Measurements from ENCODE around the gene SHC3. TPM values are rescaled to one million over a fixed set of nuclear protein-coding genes. Genes with fewer than 3 reads are reported as not detected.

The SHC3 gene
- total RNA-seq, 4 donors from 2014 or later: 0.51 to 3.5 (median 2.5) TPM

DNA sequence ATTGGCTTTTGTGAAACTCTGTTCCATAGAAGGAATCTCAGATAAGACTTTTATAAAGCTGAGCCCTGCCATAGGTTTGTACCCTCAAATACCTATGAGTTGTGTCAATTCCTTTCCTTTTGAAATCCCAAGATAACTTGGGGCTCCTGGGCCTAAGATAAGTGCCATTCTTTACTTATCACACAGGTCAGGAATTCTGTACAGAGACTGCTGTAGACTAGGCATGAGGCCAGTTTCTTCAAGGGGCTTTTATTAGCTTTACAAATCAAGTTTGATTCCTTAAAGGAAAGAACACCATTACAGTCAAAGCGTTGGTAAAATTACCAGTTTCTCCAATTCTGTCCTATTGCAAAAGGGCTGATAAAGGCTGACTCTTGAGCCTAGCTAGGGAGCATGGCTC, 39.2 kb downstream of the SHC3 start:
- H3K27ac ChIP-seq: peak overlapping the region; percentile 7 to 25
- H3K4me1 ChIP-seq: peaks cover 5% of the 10 kb centered on the region in 2 donors
- no peaks in the 10 kb centered on the region for H3K27me3 ChIP-seq
- H3K4me3 ChIP-seq: no peak overlapping the region
- H3K36me3 ChIP-seq: no peaks in the 10 kb centered on the region
- DNase-seq: no peak
- TF ChIP-seq, protein P1, sequence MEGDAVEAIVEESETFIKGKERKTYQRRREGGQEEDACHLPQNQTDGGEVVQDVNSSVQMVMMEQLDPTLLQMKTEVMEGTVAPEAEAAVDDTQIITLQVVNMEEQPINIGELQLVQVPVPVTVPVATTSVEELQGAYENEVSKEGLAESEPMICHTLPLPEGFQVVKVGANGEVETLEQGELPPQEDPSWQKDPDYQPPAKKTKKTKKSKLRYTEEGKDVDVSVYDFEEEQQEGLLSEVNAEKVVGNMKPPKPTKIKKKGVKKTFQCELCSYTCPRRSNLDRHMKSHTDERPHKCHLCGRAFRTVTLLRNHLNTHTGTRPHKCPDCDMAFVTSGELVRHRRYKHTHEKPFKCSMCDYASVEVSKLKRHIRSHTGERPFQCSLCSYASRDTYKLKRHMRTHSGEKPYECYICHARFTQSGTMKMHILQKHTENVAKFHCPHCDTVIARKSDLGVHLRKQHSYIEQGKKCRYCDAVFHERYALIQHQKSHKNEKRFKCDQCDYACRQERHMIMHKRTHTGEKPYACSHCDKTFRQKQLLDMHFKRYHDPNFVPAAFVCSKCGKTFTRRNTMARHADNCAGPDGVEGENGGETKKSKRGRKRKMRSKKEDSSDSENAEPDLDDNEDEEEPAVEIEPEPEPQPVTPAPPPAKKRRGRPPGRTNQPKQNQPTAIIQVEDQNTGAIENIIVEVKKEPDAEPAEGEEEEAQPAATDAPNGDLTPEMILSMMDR (IDR thresholded peaks at IDR 0.05): no peak
- no peak for TF ChIP-seq POLR2A (IDR thresholded peaks at IDR 0.05)
- intact Hi-C loops (cut with DNase I; ENCODE audit: low total_unique reads): no loop called here
- H3K9me3 ChIP-seq: no peaks in the 10 kb centered on the region

DNA sequence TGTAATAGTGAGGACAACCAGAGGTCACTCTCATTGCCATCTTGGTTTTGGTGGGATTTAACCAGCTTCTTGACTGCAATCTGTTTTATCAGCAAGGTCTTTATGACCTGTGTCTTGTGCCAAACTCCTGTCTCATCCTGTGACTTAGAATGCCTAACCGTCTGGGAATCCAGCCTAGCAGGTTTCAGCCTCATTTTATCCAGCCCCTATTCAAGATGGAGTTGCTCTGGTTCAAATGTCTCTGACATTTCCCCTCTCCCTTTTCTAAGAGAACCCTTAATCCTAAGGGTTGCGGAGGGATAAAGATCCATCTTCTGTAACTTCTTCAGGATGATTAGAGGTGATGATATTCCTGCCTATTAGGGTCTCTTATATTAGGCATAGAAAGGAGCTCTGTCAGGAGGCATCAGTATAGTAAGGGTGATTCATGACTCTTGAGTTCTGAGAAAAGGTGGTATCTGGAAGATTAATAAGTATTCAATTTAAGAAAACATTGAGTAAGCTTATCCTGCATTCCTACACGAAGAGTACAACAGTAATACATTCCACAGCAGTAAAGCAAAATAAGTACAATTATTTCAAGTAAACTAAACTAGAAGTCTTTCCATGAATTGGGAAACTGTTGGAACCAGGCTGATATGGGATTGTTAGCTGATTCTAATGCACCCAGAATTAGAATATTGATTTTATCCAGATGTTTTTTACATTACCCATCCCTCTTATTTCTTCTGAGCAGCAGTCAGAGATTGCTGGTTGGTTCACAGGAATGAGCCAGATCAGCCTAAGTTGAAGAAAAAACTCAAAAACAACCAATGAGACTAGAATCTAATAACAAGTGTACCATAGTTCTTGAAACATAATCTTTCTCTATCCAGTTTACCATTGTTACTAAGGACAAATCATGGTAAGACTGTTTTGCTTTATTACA, 39.9 kb downstream of the SHC3 start:
- intact Hi-C loops (cut with DNase I; ENCODE audit: low total_unique reads): no loop called here
- peak in 1 of 2 donors; percentile 25 for DNase-seq
- no peaks in the 10 kb centered on the region for H3K9me3 ChIP-seq
- peak overlapping the region; percentile 54 to 63 for H3K27ac ChIP-seq
- no peaks in the 10 kb centered on the region for H3K36me3 ChIP-seq
- no peak for TF ChIP-seq POLR2A (IDR thresholded peaks at IDR 0.05)
- TF ChIP-seq, protein P1 (IDR thresholded peaks at IDR 0.05): no peak
- no peak overlapping the region for H3K4me3 ChIP-seq
- H3K27me3 ChIP-seq: no peaks in the 10 kb centered on the region
- H3K4me1 ChIP-seq: peaks cover 5% of the 10 kb centered on the region in 2 donors

DNA sequence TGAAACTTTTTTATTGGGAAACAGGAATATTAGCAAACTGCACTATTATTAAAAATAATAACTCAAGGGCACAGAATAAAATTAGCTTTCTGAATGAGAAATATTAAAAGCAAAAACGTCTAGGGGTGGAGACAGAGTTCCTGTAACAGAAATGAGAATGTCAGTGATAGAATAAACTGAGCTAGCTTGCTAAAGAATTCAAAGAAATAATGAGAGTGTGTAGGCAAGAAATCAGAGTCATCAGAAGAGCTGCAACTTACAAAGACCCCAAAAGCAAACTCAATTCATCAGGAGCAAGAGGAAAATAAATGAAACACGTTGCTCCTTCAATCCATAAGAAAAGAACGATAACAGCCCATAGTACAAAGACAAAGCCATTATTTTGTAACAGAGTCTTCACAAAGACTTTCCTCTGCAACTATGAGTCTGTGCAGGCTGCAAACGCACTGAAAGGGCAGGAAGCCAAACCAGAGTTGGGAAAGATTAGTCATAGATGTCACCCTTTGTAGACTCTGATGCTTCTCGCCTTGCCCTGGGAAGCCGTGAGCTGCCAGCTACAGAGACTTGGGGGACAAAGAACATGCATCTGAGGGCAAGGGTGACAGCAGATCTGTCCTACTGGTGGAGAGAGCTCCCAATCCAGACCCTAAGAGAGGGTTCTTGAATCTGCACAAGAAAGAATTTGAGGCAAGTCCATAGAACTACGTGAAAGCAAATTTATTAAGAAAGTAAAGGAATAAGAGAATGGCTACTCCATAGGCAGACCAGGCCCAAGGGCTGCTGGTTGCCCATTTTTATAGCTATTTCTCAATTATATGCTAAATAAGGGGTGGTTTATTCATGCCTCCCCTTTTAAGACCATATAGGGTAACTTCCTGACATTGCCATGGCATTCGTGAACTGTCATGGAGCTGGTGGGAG, 40.8 kb downstream of the SHC3 start:
- H3K27me3 ChIP-seq: no peaks in the 10 kb centered on the region
- no peaks in the 10 kb centered on the region for H3K9me3 ChIP-seq
- H3K36me3 ChIP-seq: no peaks in the 10 kb centered on the region
- DNase-seq: peak; percentile 74 to 86
- H3K27ac ChIP-seq: peak overlapping the region; percentile 54 to 63
- H3K4me1 ChIP-seq: peaks cover 5% of the 10 kb centered on the region in 2 donors
- intact Hi-C loops (cut with DNase I; ENCODE audit: low total_unique reads): no loop called here
- H3K4me3 ChIP-seq: no peak overlapping the region
- no peak for TF ChIP-seq POLR2A (IDR thresholded peaks at IDR 0.05)
- TF ChIP-seq, protein P1 (IDR thresholded peaks at IDR 0.05): no peak

DNA sequence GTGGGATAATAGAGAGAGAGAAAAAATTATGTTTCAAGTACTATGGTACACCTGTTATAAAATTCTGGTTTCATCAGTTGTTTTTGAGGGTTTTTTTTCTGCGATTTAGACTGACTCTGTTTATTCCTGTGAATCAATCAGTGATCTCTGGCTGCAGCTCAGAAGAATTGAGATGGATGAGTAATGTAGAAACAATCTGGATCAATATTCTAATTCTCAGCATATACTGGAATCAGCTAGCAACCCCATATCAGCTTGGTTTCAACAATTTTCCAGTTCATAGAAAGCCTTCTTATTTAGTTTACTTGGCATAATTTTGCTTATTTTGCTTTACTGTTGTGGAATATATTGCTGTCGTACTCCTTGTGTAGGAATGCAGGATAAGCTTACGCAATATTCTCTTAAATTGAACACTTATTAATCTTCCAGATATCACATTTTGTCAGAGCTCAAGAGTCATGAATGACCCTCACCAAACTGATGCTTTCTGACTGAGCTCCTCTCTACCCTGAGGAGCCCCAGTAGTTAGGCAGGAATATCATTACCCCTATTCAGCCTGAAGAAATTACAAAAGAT, 42.9 kb downstream of the SHC3 start:
- Histone ChIP-seq H3K9me3 (no peaks in the 10 kb centered on the region), H3K4me3 (no peak overlapping the region), H3K4me1 (peaks cover 5% of the 10 kb centered on the region in 2 donors), H3K36me3 (no peaks in the 10 kb centered on the region), H3K27me3 (no peaks in the 10 kb centered on the region), H3K27ac (no peak overlapping the region)
- intact Hi-C loops (cut with DNase I; ENCODE audit: low total_unique reads): no loop called here
- no peak for TF ChIP-seq POLR2A (IDR thresholded peaks at IDR 0.05)
- TF ChIP-seq, protein P1 (IDR thresholded peaks at IDR 0.05): no peak
- DNase-seq: no peak
